Loucy (cell line): ENCODE measurements around the gene KRTAP19-4.

ENCODE experiments used
- H2AFZ ChIP-seq: fragments of 200-600 bp; sonication (generic); 2 replicates; pipeline ENCODE4 v1.6.0; 2016; ENCODE audit warnings: antibody characterized with exemption, mild to moderate bottlenecking, low read length, moderate library complexity
- H3F3A ChIP-seq: fragments of 200-600 bp; 2 replicates; pipeline ENCODE4 v1.6.0; 2016; ENCODE audit warnings: antibody characterized with exemption, low read depth, mild to moderate bottlenecking
- H3K27me3 ChIP-seq: fragments of 200-600 bp; sonication (generic); 2 replicates; pipeline ENCODE4 v1.6.1; 2014; ENCODE audit warnings: low read length, mild to moderate bottlenecking; ENCODE audit not compliant: insufficient read depth, poor library complexity, severe bottlenecking
- H3K36me3 ChIP-seq: fragments of 200-600 bp; sonication (generic); 2 replicates; pipeline ENCODE4 v1.6.1; 2016; ENCODE audit warnings: low read length; ENCODE audit not compliant: insufficient read depth
- H3K4me1 ChIP-seq: fragments of 200-600 bp; sonication (generic); 2 replicates; pipeline ENCODE4 v1.5.1; 2014; ENCODE audit warnings: low read length, mild to moderate bottlenecking; ENCODE audit not compliant: insufficient read depth, poor library complexity, severe bottlenecking
- H3K4me2 ChIP-seq: fragments of 200-600 bp; sonication (generic); 2 replicates; pipeline ENCODE4 v1.6.0; 2014; ENCODE audit warnings: antibody characterized with exemption, low read length, low read depth, mild to moderate bottlenecking; ENCODE audit not compliant: poor library complexity, severe bottlenecking
- H3K4me3 ChIP-seq: fragments of 200-600 bp; sonication (generic); 2 replicates; pipeline ENCODE4 v1.5.1; 2014; ENCODE audit warnings: low read length, mild to moderate bottlenecking, mixed read lengths; ENCODE audit not compliant: poor library complexity, severe bottlenecking
- H3K79me2 ChIP-seq: fragments of 200-600 bp; sonication (generic); 2 replicates; pipeline ENCODE4 v1.6.1; 2014; ENCODE audit warnings: low read length; ENCODE audit not compliant: insufficient read depth
- H3K9ac ChIP-seq: fragments of 200-600 bp; sonication (generic); 2 replicates; pipeline ENCODE4 v1.6.0; 2014; ENCODE audit warnings: mild to moderate bottlenecking, low read depth, low read length, moderate library complexity; ENCODE audit not compliant: poor library complexity, severe bottlenecking
- H3K9me2 ChIP-seq: fragments of 200-600 bp; sonication (generic); replicated peaks from 2 replicates; pipeline ENCODE4 v1.6.1; 2016; ENCODE audit warnings: low read depth, low read length, mixed read lengths
- H3K9me3 ChIP-seq: fragments of 200-600 bp; sonication (generic); 2 replicates; pipeline ENCODE4 v1.6.1; 2014; ENCODE audit warnings: mild to moderate bottlenecking, antibody characterized with exemption, low read length, low read depth; ENCODE audit not compliant: insufficient read depth
- H4K20me1 ChIP-seq: fragments of 200-600 bp; sonication (generic); 2 replicates; pipeline ENCODE4 v1.6.0; 2014; ENCODE audit warnings: antibody characterized with exemption, low read length, mild to moderate bottlenecking; ENCODE audit not compliant: insufficient read depth, poor library complexity, severe bottlenecking
- CTCF ChIP-seq: fragments of 200-600 bp; sonication (generic); conservative IDR thresholded peaks from 2 replicates; pipeline ENCODE4 v1.5.1; 2014; ENCODE audit warnings: mild to moderate bottlenecking, antibody characterized with exemption, low read length
- EZH2phosphoT487 ChIP-seq: fragments of 200-600 bp; IDR thresholded peaks from 2 replicates; pipeline ENCODE4 v1.6.1; 2018; ENCODE audit warnings: antibody characterized with exemption, mild to moderate bottlenecking, moderate library complexity, borderline replicate concordance

The KRTAP19-4 gene

DNA sequence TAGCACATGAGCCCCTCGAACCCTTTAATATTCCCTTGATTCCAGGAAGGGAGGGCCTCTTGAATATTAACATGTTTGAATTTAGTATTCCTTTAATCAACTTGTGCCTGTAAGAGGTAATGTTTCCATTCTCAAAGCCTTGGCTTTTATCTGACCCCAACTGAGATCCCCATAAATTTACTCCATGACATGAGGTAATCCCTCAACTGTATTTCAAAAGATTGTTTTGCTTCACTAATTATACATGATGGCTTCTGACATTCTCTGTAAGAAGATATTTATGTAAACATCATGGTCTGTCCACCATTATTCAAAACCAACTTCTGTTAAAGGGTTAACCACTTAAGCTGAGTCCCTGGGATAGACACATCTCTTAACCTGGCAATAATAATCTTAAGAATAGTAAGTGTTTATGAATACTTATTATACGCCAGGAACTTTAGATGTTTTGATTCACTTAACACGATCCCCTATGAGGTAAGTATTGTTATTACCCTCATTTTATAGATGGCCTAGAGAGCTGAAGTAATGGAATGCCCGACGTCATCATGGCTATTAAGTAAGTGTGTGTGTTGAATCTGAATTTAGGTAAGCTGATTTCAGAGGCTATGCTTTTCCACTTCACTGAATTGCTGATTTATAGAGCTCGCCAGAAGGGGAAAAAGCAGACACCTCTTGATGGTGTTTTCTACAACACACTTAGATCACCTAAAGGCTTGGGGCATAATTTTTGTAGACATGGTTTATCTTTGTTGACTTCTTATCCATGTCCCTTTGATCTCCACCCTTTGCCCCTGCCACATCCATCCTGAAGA lies 27.9 kb downstream of the KRTAP19-4 start:
- Histone ChIP-seq H3K36me3 (no peaks in the 10 kb centered on the region), H2AFZ (no peak overlapping the region), H3K4me3 (no peak overlapping the region)

DNA sequence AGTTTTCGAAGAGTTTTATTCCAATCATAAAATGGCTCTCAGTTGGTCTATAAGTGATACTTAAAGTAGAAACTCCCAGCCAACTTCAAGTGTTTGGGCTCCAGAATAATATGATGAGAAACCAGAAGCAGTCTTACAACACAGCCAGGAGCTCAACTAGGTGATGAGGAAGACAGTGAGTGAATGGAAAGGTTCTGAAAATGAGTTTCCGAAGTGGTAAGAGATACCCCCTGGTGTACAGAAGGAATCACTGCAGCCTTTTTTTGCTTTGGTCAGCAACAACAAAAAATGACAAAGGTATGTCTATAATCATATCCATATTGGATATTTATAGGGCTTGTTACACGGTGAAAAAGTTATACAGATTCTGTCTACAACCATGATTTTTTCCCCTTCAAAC lies 33.3 kb downstream of the KRTAP19-4 start:
- H3K4me2 ChIP-seq, result no peak overlapping the region
- H3K4me3 ChIP-seq, result no peak overlapping the region
- H3K9ac ChIP-seq, result no peak overlapping the region
- no peaks in the 10 kb centered on the region for H3K9me3 ChIP-seq
- H3K36me3 ChIP-seq, result no peaks in the 10 kb centered on the region
- no peaks in the 10 kb centered on the region for H4K20me1 ChIP-seq
- no peaks in the 10 kb centered on the region for H3K9me2 ChIP-seq
- H3K27me3 ChIP-seq, result no peaks in the 10 kb centered on the region
- H3K79me2 ChIP-seq, result no peaks in the 10 kb centered on the region
- no peak overlapping the region for H2AFZ ChIP-seq
- TF ChIP-seq CTCF (peak; percentile 65), EZH2phosphoT487 (no peak)
- H3K4me1 ChIP-seq, result no peaks in the 10 kb centered on the region
- H3F3A ChIP-seq, result no peaks in the 10 kb centered on the region

More for the DNA sequence above, 27.9 kb downstream of the KRTAP19-4 start:
- Histone ChIP-seq H3K9me2 (no peaks in the 10 kb centered on the region), H4K20me1 (no peaks in the 10 kb centered on the region), H3F3A (no peaks in the 10 kb centered on the region), H3K79me2 (no peaks in the 10 kb centered on the region), H3K27me3 (no peaks in the 10 kb centered on the region), H3K4me2 (no peak overlapping the region), H3K4me1 (no peaks in the 10 kb centered on the region), H3K9ac (no peak overlapping the region), H3K9me3 (no peaks in the 10 kb centered on the region)
- TF ChIP-seq EZH2phosphoT487 (no peak), CTCF (no peak)

DNA sequence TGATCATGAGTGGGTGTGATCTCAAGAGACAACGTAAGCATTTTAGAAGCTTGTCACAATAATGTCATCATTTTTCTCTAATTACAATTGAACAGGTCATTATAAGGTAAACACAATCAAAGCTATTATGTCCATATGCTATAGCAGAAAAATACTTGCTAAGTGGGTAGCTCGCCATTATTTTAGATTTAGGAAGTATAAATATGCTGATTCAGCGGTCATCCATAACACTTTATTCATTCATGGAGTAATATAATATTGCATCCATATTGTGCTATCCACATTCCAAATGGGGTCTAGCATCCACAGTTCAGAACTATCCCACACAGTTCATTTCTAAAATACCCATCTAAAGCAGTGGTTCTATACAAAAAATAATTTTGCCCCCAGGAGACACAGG lies 48.5 kb downstream of the KRTAP19-4 start:
- Histone ChIP-seq H3K4me1 (no peaks in the 10 kb centered on the region), H3F3A (no peaks in the 10 kb centered on the region), H4K20me1 (no peaks in the 10 kb centered on the region), H3K4me3 (no peak overlapping the region), H2AFZ (no peak overlapping the region), H3K27me3 (no peaks in the 10 kb centered on the region), H3K9me3 (no peaks in the 10 kb centered on the region), H3K9ac (no peak overlapping the region), H3K36me3 (no peaks in the 10 kb centered on the region), H3K9me2 (no peaks in the 10 kb centered on the region), H3K4me2 (no peak overlapping the region), H3K79me2 (no peaks in the 10 kb centered on the region)
- TF ChIP-seq CTCF (no peak), EZH2phosphoT487 (no peak)
